ENCODE results near the gene SLC6A19.

- TF ChIP-seq POLR2A (IDR thresholded peaks at IDR 0.05) = no peak
- TF ChIP-seq, protein P1, sequence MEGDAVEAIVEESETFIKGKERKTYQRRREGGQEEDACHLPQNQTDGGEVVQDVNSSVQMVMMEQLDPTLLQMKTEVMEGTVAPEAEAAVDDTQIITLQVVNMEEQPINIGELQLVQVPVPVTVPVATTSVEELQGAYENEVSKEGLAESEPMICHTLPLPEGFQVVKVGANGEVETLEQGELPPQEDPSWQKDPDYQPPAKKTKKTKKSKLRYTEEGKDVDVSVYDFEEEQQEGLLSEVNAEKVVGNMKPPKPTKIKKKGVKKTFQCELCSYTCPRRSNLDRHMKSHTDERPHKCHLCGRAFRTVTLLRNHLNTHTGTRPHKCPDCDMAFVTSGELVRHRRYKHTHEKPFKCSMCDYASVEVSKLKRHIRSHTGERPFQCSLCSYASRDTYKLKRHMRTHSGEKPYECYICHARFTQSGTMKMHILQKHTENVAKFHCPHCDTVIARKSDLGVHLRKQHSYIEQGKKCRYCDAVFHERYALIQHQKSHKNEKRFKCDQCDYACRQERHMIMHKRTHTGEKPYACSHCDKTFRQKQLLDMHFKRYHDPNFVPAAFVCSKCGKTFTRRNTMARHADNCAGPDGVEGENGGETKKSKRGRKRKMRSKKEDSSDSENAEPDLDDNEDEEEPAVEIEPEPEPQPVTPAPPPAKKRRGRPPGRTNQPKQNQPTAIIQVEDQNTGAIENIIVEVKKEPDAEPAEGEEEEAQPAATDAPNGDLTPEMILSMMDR (IDR thresholded peaks at IDR 0.05) = no peak
- TF ChIP-seq POLR2AphosphoS5 (IDR thresholded peaks at IDR 0.05) = no peak
Measured at GRCh38 chr5:1153428-1153827, 48.0 kb upstream of the SLC6A19 start.

Measured in stomach (tissue), 4 donors.